Suppressor macrophage (primary cell): Measurements from ENCODE around the gene LMOD1.
"Not testable (repeated sequence)": the region's sequence is repeated elsewhere in the genome, so short reads cannot be mapped to it uniquely, and the experiment has no call there.

Source experiments
- DNase-seq, 4 experiments: peaks; one replicate each; pipeline ENCODE4 v3.0.0-alpha.2; 2020 to 2022

The LMOD1 gene

GRCh38 chr1:201914456-201915235 lies 31.7 kb downstream of the LMOD1 start:
- no peak for DNase-seq

- no peak for DNase-seq
Measured at GRCh38 chr1:201912832-201913231, 33.5 kb downstream of the LMOD1 start.

- no peak for DNase-seq
Measured at GRCh38 chr1:201911826-201912571, 34.3 kb downstream of the LMOD1 start.

- no peak for DNase-seq
Measured at GRCh38 chr1:201907621-201908020, 38.7 kb downstream of the LMOD1 start.

- DNase-seq = no peak
Measured at GRCh38 chr1:201906336-201906735, 40.0 kb downstream of the LMOD1 start.

- no peak for DNase-seq
Measured at GRCh38 chr1:201905234-201905890, 41.0 kb downstream of the LMOD1 start.

- no peak for DNase-seq
Measured at GRCh38 chr1:201904579-201904978, 41.8 kb downstream of the LMOD1 start.

- no peak for DNase-seq
Measured at GRCh38 chr1:201903135-201903534, 43.2 kb downstream of the LMOD1 start.

- DNase-seq = no peak
Measured at GRCh38 chr1:201902198-201902597, 44.1 kb downstream of the LMOD1 start.

GRCh38 chr1:201901036-201901435 lies 45.3 kb downstream of the LMOD1 start:
- not testable (repeated sequence) for DNase-seq

GRCh38 chr1:201900476-201900875 lies 45.9 kb downstream of the LMOD1 start:
- no peak for DNase-seq

GRCh38 chr1:201899683-201900429 lies 46.5 kb downstream of the LMOD1 start:
- no peak for DNase-seq

- DNase-seq = no peak
Measured at GRCh38 chr1:201898992-201899391, 47.4 kb downstream of the LMOD1 start.

GRCh38 chr1:201898240-201898894 lies 48.0 kb downstream of the LMOD1 start:
- no peak for DNase-seq

- no peak for DNase-seq
Measured at GRCh38 chr1:201896951-201897391, 49.4 kb downstream of the LMOD1 start.

- DNase-seq = peak; percentile 90 to 95 (median 91)
Measured at GRCh38 chr1:201895913-201896807, 50.2 kb downstream of the LMOD1 start.

- DNase-seq = no peak
Measured at GRCh38 chr1:201895120-201895665, 51.2 kb downstream of the LMOD1 start.

- no peak for DNase-seq
Measured at GRCh38 chr1:201894343-201895119, 51.8 kb downstream of the LMOD1 start.

GRCh38 chr1:201893431-201893830 lies 52.9 kb downstream of the LMOD1 start:
- no peak for DNase-seq

- no peak for DNase-seq
Measured at GRCh38 chr1:201892211-201892610, 54.1 kb downstream of the LMOD1 start.
